Fibroblast of skin of abdomen (primary cell): Measurements from ENCODE around the gene PKN3.
"Not testable (repeated sequence)": the region's sequence is repeated elsewhere in the genome, so short reads cannot be mapped to it uniquely, and the experiment has no call there.

Source experiments
- DNase-seq: peaks from one replicate; pipeline ENCODE4 v3.0.0-alpha.2; 2013

The PKN3 gene

GRCh38 chr9:128693738-128694137 lies 8.6 kb upstream of the PKN3 start:
- not testable (repeated sequence) for DNase-seq

DNA sequence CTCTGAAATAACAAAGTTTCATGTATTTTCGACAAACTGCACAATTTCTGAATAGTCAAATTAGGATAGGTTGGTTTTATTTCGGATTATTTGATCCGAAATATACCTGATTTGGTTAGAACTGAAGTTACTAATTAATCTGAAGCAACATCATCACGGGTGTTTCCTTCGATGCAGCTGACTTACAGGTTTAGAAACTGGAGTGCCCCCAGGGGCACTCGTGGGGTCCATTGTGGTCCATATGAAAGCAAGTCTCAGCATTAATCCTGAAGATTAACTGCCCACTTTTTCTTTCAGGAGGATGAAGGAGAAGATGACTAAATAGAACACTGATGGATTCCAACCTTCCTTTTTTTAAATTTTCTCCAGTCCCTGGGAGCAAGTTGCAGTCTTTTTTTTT lies 8.0 kb upstream of the PKN3 start:
- no peak for DNase-seq

- DNase-seq, result no peak
These were observed 5.2 kb upstream of the PKN3 start for GRCh38 chr9:128696923-128697707.

- DNase-seq, result not testable (repeated sequence)
These were observed 3.1 kb upstream of the PKN3 start for GRCh38 chr9:128699096-128699795.

DNA sequence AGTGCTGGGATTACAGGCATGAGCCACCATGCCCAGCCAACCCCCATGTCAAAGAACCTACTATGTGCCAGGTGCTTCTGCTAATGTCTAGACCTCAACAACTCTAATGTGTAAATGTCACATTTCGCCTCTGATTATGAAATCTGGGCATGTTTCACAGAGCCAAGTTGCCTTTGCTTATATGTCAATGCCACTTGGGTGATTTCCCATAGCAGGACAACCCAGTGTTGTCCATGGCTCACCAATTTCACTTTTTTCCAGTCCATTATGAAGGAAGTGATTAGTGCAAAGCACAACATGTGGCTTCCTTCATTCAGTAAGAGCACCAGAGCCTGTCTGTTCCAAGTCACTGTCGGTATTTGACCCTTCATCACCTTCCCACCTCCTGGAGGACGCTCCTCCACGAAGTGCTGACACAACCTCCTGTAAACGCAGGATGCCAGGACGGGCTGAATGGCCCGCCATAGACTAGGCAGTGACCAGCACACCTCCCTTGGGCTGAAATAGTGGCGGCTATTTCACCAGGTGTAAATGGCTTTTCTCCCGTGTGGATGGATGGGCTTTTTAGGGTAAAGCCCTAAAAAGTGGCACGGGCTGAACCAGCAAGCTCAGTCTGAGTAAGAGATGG lies 962 bp upstream of the PKN3 start:
- DNase-seq, result no peak

DNA sequence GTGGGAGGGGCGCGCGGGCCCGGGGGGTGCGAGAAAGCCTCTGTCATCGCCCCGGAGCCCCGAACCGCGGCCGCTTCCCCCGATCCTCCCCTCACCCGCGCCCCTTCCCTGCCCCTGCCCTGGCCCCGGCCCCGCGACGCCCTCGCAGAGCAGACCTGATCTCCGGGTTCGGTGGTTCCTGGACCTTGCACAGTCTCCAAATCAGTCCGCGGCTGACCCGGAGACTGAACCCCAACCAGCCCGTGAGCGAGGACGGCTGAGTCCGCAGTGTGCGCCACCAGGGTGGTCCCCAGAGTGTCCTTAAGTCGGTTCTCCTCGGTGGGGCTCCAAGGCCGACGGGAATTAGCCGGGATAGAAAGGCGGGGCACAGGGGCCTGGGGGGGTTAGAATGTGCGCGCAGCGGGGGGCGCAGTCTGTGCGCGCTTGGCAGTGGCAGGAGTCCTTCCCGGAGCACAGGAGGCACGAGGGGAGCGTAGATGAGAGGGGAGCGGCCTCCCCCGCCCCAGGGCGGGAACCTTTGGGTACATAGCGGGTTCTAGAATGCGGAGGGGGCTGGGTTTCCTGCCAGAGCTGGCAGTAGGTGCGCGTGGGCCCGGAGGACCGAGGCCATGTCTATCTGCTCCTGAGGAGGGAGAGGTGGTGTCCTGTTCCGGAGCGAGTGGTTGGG lies 779 bp downstream of the PKN3 start:
- DNase-seq, result peak; percentile 14

- DNase-seq, result no peak
These were observed 1.5 kb downstream of the PKN3 start for GRCh38 chr9:128703616-128704355.

GRCh38 chr9:128704356-128704670 lies 2.0 kb downstream of the PKN3 start:
- DNase-seq, result no peak

DNA sequence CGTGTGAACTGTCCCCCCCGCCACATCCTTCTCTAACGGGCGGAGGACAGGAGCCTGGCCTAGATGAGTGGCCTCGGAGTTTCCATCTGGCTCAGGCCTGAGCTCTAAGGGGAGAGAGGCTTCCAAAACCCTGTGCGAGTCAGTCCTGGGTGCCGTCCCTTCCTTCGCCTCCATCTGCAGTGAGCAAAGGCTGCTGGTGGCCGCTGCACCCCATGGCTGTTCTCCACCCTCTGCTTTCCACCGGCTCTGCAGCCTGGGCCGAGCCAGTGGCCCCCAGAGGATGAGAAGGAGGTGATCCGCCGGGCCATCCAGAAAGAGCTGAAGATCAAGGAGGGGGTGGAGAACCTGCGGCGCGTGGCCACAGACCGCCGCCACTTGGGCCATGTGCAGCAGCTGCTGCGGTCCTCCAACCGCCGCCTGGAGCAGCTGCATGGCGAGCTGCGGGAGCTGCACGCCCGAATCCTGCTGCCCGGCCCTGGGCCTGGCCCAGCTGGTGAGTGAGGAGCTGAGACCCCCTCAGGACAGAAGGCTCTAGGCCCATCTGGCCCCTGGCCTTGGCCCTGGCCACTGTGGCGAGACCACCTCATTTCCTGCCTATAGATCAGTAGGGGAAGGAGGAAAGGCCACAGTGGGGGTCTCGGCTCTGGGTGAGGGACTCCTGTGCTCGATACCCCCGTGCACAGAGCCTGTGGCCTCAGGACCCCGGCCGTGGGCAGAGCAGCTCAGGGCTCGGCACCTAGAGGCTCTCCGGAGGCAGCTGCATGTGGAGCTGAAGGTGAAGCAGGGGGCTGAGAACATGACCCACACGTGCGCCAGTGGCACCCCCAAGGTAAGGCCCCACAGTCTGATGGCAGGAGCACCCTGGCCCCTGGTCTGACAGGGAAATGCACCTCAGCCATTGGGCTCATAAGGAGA lies 3.0 kb downstream of the PKN3 start:
- DNase-seq, result no peak

GRCh38 chr9:128706045-128706444 lies 3.7 kb downstream of the PKN3 start:
- no peak for DNase-seq

DNA sequence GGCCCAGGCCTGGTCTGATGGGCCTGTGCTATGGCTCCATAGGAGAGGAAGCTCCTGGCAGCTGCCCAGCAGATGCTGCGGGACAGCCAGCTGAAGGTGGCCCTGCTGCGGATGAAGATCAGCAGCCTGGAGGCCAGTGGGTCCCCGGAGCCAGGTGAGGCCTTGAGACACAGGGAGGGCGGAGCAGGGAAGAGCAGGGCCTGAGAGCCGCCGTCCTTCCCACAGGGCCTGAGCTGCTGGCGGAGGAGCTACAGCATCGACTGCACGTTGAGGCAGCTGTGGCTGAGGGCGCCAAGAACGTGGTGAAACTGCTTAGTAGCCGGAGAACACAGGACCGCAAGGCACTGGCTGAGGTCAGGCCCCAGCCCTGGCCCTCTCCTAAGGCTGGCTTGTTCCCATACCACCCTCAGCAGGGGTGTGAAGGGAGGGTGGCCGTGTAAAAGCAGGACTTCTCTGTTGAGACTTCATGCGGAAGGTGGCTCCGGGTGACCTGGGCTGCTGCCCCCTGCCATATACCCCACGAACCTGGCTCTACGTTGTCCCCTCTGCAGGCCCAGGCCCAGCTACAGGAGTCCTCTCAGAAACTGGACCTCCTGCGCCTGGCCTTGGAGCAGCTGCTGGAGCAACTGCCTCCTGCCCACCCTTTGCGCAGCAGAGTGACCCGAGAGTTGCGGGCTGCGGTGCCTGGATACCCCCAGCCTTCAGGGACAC lies 4.5 kb downstream of the PKN3 start:
- DNase-seq, result no peak

- DNase-seq, result no peak
These were observed 5.1 kb downstream of the PKN3 start for GRCh38 chr9:128707446-128707845.

DNA sequence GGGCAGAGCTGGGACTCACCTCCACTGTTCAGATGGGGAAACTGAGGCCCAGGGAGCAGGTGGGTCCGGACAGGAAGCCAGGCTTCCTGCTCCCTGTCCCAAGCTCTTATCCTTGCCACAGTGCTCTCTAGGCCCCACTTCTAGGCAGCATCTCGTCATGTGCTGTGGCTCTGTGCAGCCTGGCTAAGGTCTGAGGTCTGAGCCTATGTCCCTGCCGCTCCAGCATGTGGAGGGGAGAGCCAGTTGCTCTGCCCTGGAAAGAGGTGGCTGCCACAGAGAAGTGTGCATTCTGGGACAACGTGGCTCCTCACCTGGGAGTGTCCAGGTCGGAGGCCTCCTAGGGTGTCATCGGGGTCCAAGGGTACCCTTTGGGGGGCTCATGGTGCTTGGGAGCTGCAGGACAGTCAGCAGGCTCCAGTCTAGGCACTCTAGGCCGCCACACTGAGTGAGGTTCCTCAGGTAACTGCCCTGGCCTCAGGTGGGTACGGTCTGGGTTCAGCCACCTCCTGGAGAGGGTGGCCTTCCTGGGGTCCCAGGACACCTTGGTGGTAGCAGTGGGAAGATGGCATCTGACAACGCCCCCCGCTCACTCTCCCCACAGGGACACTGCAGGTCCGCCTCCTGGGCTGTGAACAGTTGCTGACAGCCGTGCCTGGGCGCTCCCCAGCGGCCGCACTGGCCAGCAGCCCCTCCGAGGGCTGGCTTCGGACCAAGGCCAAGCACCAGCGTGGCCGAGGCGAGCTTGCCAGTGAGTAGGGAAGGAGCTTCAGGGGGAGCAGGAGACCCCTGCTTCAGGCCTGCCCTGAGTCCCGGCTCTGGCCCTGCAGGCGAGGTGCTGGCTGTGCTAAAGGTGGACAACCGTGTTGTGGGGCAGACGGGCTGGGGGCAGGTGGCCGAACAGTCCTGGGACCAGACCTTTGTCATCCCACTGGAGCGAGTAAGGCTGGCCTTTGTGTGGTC lies 10.4 kb downstream of the PKN3 start:
- DNase-seq, result no peak

- DNase-seq, result no peak
These were observed 11.1 kb downstream of the PKN3 start for GRCh38 chr9:128713411-128713780.

GRCh38 chr9:128713941-128714573 lies 11.8 kb downstream of the PKN3 start:
- no peak for DNase-seq

- DNase-seq, result no peak
These were observed 12.5 kb downstream of the PKN3 start for GRCh38 chr9:128714586-128715435.

- DNase-seq, result no peak
These were observed 13.1 kb downstream of the PKN3 start for GRCh38 chr9:128715436-128715750.

GRCh38 chr9:128716581-128717254 lies 14.4 kb downstream of the PKN3 start:
- DNase-seq, result no peak
